HT-29 (cell line): ENCODE results near the gene ZNF445. TPM values are rescaled to one million over a fixed set of nuclear protein-coding genes. Genes with fewer than 3 reads are reported as not detected.
"Not testable (repeated sequence)": the region's sequence is repeated elsewhere in the genome, so short reads cannot be mapped to it uniquely, and the experiment has no call there.

ENCODE experiments used
- DNase-seq: peaks from one replicate; pipeline ENCODE4 v3.0.0-alpha.2; 2015; ENCODE audit warnings: low spot score
- total RNA-seq: library from RNA; depleted of rRNA; stranded (reverse); fragments of >200 nt; shearing (Covaris generic); gene quantifications from 2 replicates; pipeline ENCODE4 v1.2.3, GENCODE V29; 2014

Gene ZNF445
- total RNA-seq, 1 experiment from 2014 or later: 2.7 TPM

DNA sequence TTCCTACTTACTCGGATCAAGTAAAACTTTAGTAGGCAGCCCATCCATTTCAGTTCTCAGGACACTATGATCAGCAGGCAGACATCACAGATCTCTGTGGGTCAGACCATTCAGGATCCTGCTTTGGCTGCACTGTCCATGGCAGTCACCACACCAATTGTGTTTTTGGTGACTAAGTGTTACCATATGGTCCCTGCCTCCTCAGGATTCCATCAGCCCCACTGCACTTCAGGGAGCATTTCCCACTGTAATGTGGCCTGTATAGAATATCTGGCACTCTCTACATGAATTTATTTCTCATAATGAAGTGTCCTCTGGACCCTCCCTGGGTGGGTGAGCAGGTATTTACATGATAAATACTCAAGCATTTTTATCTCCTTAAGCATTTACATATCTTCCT, 41.3 kb downstream of the ZNF445 start:
- no peak for DNase-seq

GRCh38 chr3:44434834-44435510, 42.5 kb downstream of the ZNF445 start:
- DNase-seq: no peak

DNA sequence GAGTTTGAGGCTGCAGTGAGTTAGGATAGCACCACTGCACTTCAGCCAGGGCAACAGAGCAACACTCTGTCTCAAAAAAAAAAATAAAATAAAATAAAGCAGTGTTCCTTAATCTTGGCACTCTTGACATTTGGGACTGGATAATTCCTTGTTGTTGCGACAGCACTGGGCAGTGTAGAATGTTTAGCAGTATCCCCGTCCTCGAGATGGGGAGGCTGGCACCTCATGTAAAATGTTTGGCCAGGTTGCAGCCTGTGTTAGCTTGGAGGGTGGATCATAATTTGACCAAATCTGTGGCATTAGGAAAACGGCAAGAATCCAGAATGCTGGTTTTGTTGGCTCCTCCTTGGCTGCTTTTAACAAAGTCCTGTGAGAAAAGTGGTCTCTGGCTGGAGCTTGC, 47.0 kb downstream of the ZNF445 start:
- DNase-seq: no peak

DNA sequence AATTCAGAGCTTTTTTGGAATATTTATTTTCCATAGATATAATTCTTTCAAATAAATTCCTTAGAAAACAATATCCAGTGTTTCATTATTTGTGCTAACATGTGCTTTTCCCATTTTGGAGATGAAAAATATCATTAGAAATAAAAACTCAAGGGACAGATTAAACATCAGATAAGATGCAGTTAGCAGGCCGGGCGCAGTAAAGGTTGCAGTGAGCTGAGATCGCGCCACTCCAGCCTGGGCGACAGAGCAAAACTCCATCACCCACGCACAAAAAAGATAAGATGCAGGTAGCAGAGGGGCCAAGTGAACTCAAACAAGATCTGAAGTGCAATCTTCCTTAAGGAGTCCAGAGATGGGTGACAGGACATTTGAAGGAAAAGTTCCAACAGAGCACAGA, 48.0 kb downstream of the ZNF445 start:
- no peak for DNase-seq

DNA sequence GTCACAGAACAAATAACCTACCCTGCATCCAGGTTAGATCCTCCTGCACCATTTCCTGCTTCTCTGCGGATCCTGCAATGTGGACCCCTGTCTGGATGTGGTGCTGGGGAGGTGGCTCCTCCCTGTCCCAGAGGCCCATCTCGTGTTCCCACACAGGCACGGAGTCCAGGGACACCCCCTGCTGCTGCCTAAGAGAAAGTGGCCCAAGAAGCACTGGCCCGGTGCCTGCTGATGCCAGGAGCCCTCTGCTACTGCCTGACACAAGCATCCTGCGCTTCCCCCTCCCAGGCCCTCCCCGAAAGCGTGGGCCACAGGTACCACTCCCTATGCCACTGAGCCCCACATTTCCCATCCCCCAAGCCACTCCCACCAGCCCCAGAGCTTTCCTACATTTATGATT, 48.6 kb downstream of the ZNF445 start:
- DNase-seq: no peak

GRCh38 chr3:44427683-44428082, 49.8 kb downstream of the ZNF445 start:
- no peak for DNase-seq

DNA sequence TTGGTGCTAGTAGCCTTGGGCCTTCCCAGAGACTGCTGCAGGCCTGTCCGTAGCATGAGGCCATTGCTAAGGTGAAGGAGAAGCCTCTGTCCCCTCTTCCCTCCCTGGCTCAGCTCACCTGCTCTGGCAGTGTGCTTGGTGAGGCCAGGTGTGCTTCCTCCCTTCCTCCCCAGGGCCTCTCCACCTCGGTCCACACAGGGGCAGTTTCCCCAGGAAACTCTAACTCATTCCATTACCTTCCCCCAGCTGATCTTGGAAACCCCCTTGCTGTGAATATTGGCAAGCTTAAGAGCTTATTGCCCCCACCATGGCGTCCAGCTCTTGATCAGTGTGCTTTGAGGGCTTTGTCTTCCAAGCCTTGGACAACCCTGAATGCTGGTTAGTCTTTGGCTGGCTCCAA, 52.7 kb downstream of the ZNF445 start:
- no peak for DNase-seq

- DNase-seq: no peak
Observed at GRCh38 chr3:44421280-44421679, 56.2 kb downstream of the ZNF445 start.

DNA sequence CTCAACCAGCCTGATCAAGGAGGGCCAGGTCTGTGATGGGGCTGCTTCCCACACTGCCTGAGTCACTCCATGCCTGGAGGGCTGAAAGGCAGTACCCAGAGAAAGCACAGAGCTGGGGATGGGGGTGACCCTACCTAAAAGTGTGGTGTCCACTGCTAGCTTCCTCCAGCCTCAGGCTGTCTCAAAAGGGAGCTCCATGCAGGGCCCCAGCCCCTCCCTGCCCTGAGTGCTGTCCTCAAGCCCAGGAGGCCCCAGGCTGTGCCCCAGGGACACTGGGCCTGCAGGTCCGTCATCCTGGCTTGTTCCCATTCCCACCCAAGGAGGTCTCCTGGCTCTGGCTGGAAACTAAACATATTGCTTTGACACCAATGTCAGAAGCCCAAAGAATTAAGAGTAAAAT, 56.8 kb downstream of the ZNF445 start:
- DNase-seq: no peak

DNA sequence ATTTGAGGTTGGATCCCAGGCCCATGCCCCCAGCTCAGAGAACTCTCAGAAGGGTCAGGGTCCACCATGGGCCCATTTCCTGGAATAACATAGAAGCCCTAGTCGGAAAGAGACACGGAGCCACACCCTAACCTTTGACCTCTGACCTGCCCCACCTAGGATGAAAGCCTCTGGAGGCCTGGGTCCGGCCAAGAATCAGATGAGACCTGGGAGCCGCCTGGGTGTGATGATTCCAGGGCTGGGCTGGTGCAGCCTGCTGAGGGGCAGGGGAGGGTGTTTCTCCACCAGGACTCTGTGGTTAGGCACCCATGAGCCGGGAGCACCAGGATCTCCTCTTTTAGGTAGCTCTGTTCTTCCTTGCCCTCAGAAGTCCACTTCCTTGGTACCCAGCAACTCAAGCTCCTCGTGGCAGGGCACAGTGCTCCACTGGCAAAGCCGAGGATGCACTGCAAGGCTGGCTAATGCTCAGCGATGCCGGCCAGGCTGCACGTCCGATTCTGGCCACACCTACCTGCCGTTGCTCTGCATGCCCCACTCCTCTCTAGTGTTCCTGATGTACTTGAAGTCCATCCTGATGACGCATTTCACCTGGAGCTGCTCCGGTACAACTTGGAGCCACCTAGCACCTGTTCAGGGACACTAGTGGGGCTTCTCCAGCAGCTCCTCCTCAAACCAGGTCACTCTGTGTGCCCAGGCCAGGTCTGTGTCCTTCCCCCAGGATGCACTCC, 57.4 kb downstream of the ZNF445 start:
- DNase-seq: no peak

- DNase-seq: no peak
Observed at GRCh38 chr3:44419116-44419922, 58.2 kb downstream of the ZNF445 start.

DNA sequence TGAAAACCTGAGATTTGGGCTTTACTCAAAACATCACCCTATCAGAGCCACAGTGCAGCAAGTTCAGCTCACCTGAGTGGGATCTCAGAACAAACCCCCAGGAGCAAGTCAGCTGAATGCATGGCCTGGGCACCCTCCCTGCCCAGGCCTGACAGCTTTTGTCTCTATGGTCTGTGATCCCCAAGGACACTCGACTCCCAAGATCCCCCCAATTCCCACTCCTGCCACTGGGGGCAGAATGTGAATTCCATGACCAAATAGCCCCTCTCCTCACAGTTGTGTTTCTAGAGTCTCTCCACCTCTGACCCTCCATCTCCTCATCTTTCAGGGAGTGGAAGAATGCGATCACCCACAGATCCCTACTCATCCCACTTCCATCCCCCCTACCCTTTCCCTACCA, 58.9 kb downstream of the ZNF445 start:
- peak; percentile 8 for DNase-seq

DNA sequence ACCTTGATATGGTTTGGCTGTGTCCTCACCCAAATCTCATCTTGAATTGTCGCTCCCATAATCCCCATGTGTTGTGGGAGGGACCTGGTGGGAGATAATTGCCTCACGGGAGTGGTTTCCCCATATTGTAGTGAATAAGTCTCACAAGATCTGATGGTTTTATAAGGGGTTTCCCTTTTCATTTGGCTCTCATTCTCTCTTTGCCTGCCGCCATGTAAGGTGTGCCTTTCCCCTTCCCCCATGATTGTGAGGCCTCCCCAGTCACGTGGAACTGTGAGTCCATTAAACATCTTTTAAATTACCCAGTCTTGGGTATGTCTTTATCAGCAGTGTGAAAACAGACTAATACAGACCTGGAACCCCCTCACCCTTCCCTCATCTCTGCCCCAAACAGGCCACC, 59.4 kb downstream of the ZNF445 start:
- not testable (repeated sequence) for DNase-seq

DNA sequence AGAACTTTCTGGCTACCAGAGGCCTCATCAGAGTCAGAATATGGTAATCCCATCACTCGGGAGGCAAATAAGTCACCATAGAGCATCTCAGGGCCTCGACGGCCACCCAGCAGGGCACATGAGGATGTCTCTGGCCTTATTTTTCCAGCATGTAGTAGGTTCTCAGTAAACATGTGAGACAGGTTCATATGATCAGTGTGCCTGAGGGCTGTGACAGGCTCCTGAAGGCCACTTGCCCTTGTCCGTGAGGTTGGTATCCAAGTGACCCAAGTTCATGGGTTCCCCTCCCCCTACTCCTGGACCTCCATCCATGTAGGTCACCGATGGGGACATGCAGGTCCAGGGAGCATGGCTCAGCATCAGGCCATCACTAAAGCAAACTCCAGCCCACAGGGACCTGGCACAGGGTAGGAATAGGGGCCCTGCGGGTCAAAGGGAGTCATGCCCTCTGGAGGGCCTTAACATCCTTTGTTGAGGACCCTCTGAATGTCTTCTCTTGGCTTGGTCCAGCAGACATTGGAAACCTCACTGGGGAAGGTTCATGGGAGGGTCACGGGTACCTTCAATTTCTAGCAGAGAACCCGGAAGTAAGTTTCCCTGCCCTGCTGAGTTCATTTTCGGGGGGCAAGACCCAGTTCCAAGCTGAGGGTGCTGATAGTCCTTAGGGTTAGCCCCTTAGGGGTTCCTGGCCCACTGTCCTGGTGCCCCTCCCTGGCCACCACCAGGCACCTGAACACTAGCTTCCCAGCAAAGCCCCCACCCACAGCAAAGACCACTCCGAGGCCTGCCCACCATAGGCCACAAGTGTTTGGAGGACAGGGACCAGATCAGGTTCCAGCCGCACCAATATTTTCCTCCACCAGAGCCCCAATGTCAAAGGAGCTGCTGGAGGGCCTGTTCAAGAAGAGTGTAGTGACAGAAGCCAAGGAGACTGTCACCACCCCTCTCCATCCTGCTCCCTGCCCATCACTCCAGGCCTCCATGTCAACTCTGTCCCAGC, 61.1 kb downstream of the ZNF445 start:
- no peak for DNase-seq

- DNase-seq: no peak
Observed at GRCh38 chr3:44415421-44415820, 62.0 kb downstream of the ZNF445 start.

GRCh38 chr3:44414517-44415090, 62.9 kb downstream of the ZNF445 start:
- no peak for DNase-seq

DNA sequence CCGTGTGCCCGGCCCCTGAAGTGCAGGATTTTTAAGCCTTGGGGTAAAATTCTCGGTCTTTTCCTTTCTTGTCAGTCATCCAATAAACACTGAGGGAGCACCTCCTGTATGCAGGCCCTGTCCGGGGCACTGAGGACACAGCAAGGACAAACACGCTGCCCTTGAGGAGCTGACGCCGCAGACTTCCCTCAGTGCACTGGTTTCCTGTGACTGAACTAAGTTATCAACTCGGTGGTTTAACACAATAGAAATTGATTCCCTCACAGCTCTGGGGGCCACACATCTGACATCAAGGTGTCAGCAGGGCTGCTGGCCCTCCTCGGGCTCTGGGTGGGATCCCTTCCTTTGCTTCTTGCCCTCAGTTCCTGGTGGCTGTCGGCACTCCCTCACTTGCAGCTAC, 65.1 kb downstream of the ZNF445 start:
- DNase-seq: no peak

DNA sequence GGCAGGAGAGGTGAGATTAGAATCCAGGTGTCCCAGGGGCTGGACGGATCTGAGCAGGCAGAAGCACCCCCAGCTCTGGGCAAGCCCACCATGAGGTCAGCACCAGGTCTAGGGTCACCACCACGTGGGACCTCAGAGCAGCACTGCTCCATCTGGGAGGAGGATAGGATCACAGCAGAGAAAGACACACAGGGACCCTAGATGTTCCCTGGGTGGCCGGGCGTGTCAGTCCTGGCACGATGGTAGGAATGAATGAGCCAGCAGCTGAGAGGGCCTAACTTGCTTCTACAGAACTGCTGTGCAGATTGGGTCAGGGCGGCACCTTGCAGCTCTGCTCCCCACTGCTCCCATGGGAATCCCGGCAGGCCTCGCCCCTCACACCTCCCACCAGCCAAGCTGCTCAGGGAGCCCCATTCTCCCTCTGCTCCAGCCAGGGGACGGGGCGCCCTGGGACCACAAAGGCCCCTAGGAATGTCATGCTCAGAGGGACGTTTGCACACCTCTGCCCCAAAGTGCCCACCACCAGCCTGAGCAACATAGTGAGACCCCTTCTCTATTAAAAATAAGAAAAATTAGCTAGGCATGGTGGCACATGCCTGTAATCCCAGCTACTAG, 66.3 kb downstream of the ZNF445 start:
- no peak for DNase-seq

DNA sequence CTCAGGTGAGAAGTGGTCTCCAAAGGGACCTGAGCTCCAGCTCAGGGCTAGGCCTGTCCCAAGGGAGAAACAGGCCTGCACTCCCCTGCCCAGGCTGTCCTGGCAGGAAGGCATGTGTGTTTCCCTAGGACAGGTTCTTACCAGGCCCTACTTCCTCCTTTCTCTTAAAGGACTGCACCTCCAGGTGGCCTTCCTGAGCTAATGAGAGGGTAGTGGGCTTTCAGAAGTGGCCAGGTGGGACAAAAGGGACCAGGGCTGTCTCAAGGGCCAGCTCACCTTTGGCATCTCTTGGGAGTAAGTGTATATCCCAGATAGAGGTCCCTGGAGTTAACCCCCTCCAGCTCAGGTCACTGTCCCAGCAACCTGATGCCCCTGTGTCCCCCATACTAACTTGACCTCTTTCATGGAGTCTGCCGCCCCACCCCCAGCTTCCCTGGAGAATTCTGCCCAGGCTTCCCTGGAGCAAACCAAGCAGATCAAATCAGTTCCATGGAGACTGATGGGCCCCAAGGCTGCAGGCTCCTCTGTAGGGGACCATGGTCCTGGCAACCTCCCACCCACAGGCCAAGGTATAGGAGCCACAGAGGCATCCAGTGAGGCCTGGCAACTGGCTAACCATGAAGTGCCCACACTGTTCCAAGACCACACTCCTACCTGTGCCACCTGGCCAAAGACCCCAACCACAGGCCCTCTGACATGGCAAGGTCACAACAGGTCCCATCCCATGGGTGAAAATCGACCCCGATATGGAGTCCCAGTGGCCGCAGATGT, 67.6 kb downstream of the ZNF445 start:
- no peak for DNase-seq

GRCh38 chr3:44402548-44402947, 74.9 kb downstream of the ZNF445 start:
- DNase-seq: no peak
